HG03025 (cell line): ENCODE data around the gene MIDN.

Experiments
- ATAC-seq: cut with Tn5 transposase; IDR thresholded peaks from one replicate; pipeline ENCODE4 v1.9.1; 2021; ENCODE audit warnings: mild to moderate bottlenecking, moderate library complexity; ENCODE audit not compliant: unreplicated experiment, low FRiP score

MIDN gene

DNA sequence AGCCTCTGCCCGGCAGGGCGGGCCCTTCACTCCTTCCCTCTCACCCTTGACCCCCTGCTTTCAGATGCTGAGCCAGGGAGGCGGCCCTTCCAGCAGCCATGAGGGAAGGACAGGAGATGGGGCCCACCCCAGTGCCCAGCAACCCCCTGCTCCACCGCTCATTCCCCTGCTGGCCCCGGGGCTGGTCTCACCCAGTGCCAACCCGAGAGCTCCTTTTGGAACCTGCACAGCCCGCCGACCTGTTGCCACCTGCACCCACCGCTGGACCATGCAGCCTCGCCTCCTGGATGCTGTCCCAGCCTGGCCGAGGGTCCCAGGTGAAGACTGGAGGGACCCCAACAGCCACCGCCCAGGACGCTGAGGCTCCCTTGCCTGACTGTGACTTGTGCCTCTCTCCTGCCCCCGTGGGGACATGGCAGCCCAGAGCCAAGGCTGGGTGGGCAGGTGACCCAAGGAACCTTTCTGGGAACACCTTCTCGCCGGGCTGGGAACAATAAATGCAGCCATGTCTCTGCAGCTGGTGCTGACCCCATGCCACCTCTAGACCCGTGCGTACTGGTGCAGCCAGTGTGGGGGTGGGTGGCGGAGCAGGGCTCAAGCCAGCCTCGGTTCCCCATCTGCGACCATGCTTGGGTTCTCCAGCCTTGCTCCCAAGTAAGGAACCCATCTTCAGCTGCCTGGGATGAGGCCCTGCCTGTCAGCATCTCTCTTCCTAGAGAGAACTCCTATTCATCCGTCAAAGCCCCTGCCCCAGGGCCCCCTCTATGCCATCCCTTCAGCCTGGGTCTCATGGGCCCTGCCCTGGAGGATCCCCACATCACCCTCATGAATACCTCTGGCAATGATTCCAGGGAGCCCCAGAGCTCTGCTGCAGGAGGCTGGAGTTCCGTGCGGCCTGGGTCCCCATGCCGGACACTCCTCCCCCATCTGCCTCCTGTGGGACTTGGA is 30.6 kb downstream of the MIDN start:
- ATAC-seq: no peak

DNA sequence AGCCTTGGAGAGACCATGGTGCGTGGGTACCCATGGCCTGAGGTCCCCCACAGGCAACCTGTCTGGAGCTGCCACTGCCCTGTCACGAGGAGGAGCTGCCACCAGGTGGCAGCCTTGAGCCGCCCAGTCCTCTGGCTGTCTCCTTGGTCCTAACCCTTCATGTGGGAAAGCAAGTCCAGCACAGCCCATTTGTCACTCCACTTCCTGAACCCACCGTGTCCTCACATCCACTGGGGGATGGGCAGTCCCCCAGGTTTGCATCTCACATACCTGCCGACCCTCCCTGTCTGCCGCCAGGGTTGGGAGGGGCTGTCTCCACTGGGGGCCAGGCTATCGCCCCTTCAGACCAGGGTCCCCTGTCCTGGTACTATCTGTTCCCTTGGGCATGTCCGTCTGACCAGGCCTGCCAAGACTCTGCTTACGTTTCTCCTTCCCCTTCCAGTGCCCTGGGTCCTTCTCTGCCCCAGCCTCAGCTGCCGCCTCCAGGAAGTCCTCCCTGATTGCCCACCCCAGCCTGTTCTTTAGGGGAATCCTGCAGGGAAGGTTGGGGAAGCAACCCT is 31.5 kb downstream of the MIDN start:
- ATAC-seq: no peak

GRCh38 chr19:1280636-1281568 is 32.5 kb downstream of the MIDN start:
- no peak for ATAC-seq

- no peak for ATAC-seq
Observed at GRCh38 chr19:1281569-1282287, 33.3 kb downstream of the MIDN start.

DNA sequence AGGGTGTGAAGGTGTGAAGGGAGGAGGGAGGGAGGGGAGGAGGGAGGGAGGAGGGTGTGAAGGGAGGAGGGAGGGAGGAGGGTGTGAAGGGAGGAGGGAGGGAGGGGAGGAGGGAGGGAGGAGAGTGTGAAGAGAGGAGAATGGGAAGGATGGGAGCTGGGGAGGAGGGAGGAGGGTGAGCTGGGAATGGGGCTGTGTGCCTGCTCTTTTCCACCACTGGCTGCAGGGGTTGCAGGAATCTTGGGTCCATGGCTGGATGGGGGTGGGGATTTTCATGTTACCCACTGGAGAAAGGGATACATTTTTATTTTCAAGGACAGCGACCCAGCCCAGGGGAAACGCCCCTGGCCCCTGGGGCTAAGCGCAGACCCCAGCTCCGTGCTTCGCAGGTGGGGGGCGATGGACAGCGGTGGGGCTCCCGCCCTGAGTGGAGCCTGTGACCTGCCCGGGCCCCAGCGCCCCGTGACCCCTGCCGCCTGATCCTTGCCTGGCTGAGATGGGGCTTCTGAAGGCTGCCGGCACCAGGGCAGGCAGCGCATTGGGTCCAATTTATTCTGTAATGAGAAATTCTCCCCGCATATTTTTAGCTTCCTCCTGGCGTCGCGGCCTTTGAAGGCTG is 34.3 kb downstream of the MIDN start:
- no peak for ATAC-seq

- no peak for ATAC-seq
Observed at GRCh38 chr19:1283207-1283916, 35.0 kb downstream of the MIDN start.

- no peak for ATAC-seq
Observed at GRCh38 chr19:1283917-1284292, 35.5 kb downstream of the MIDN start.

DNA sequence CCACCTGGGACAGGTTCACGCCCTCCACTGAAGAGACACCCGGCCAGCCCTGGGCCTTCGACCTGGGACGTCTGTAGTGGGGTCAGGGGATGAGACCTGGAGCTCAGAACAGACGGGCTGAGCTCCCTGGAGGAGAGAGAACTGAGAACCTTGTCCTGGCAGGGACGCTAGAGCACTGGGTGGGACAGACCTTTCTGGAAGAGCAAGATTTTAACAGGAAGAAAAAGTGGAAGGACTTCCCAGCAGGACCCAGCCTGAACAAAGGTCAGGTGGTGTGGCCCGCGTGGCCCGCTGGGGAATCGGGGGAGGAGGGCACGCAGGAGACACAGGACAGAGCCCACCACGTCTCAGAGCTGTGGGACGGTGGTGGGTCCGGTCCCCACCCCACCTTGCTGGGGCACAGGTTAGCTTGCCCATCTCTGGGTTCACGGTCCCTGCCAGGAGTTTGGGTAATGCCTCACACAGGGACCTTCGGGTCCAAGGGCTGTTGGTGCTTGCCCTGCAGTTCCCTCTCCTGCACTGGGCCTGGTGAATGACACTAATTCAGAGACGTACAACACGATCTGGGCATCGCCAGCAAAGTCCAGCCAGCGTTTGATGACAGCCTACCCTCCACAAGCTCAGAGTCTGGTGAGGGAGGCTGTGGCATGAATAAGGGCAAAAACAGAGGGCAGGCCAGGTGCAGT is 36.1 kb downstream of the MIDN start:
- ATAC-seq: no peak

DNA sequence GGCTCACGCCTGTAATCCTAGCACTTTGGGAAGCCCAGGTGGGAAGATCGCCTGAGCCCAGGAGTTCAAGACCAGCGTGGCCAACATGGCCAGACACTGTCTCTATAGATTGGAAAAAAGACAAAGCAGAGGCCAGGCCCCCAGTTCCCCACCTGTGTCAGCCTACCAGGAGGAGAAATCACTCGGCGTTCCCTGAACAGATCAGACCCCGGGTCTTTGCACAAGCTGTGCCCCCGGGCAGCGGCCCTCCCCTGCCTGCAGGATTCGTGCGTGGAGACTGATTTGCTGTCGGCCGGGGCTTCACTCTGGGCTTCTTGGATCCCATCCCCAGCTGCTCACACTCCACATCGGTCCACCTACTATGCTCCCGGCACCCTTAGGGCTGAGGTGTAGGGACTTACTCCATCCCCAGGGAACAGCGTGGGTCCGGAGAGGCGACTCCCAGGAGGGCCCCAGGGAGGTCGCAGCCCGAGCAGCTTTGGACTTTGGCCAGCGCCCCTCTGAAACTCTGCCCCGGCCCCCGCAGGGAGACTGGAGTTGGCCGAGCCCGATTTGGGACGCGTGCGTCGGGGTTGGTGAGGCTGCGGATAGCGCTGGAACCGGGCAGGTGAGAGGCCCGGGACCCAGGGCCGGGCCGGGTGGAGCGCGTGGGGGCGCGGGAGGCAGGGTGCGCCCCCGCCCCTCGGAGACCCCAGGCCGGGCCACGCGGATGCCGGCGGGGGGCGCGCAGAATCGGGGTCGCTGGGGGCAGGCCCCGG is 36.8 kb downstream of the MIDN start:
- no peak for ATAC-seq

- no peak for ATAC-seq
Observed at GRCh38 chr19:1285737-1286360, 37.5 kb downstream of the MIDN start, which contains the start of gene EFNA2. Gene EFNA2, plus strand, starts transcription at chr19:1285873. Its CDS starts 296 bp downstream, at chr19:1286169.

GRCh38 chr19:1286487-1287353 is 38.3 kb downstream of the MIDN start:
- no peak for ATAC-seq

DNA sequence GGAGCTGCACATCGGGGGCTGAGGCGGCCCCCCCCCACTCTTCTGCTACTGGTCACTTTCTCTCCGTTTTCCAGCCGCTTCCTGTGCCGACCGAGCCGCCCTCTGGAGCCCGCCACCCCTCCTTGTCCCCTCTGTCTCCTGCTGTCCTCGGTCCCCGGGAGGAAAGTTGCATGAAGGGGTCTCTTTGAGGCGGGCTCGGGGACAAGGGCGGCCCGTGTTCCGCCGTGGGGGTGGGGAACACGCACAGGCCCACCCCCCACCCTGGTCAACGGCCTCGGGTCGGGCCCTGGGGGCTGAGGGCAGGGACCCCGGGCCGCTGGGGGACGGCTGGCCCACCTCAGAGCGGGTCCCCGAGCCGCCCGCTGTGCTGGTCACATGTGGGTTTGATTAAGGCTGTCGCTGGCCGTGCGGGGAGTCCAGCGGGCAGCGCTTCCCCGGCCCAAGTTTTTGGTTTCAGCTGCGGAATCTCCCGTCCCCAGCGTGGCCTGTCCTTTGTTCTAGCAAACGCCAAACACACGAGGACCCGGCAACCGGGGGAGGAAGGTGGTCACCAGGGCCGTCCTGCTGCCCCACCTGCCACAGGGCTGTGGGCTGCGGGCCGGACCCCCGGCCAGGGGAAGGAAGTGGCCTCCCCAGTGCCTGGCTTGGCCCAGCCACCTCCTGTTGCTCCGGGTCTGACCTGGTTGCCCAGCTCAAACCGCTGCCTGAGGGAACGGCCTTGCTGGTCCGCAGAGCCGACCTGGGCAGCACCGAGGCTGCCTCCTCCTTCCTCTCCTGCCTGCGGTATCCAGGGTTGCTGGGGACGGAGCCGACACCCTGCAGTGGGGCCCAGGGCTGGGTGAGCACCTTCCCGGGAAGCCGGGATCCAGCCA is 39.2 kb downstream of the MIDN start:
- ATAC-seq: no peak

- no peak for ATAC-seq
Observed at GRCh38 chr19:1288226-1288612, 39.8 kb downstream of the MIDN start.

GRCh38 chr19:1288833-1289685 is 40.7 kb downstream of the MIDN start:
- ATAC-seq: no peak

DNA sequence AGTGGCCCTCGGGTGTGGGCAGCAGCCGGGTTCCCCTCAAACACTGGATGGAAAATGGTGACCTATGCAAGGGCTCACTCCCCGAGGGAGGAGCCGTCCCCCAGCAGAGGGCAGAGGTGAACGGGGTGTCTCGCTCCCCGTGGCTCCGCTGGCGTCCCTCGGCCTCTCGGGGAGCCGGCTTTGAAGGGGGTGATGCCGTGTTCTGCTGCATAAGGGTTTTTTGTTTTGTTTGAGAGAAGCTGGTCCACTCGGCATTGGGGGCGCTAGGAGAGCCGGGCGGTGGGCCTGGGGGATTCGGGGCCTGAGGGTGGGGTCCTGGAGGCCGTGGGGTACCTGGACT is 41.3 kb downstream of the MIDN start:
- ATAC-seq: no peak
